SHP77 (cell line): ENCODE measurements around the gene TAS2R46.
"Not testable (repeated sequence)": the region's sequence is repeated elsewhere in the genome, so short reads cannot be mapped to it uniquely, and the experiment has no call there.

Experiments used
- DNase-seq, 2 experiments: peaks; one replicate each; lab custom pipeline; 2025; lab: John Stamatoyannopoulos, UW

TAS2R46 gene

GRCh38 chr12:11062194-11062593 lies at the start of gene TAS2R46:
Gene TAS2R46 (minus strand): TSS chr12:11062294. CDS start chr12:11062294, 0 bp downstream.
- DNase-seq, result not testable (repeated sequence)

GRCh38 chr12:11111213-11111612 lies 49.1 kb upstream of the TAS2R46 start:
- DNase-seq, result not testable (repeated sequence)

DNA sequence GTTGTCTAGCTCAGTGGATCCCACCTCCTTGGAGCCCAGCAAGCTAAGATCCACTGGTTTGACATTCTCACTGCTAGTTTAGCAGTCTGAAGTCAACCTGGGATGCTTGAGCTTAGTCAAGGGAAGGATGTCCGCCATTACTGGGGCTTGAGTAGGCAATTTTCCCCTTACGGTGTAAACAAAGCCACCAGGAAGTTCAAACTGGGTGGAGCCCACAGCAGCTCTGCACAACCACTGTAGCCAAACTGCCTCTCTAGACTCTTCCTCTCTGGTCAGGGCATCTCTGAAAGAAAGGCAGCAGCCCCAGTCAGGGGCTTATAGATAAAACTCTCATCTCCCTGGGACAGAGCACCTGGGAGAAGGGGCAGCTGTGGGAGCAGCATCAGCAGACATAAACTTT lies 46.8 kb upstream of the TAS2R46 start:
- DNase-seq, result no peak

GRCh38 chr12:11107719-11108118 lies 45.6 kb upstream of the TAS2R46 start:
- DNase-seq, result no peak

DNA sequence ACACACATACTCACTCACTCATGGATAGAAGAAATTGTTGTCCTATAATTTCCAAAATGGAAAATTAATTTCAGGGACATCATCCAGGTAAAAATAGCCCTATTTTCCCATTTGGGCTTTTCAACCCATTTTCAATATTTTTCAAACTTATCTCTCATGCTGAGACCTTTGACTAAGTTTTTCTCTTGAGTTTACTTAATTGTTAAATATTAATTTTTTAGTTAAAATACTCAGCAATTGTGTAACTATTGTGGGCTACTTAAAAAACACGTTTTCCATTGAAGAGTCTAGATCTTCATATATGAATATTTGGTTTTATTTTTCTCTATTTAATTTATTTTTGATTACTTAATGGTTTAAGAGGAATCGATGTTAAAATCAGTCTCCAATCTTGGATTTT lies 44.2 kb upstream of the TAS2R46 start:
- no peak for DNase-seq

GRCh38 chr12:11105546-11105945 lies 43.5 kb upstream of the TAS2R46 start:
- no peak for DNase-seq

GRCh38 chr12:11094910-11095309 lies 32.8 kb upstream of the TAS2R46 start:
- DNase-seq, result not testable (repeated sequence)

- DNase-seq, result no peak
Measured at GRCh38 chr12:11092128-11092527, 30.0 kb upstream of the TAS2R46 start, which contains the start of gene TAS2R43. Gene TAS2R43 (minus strand): TSS chr12:11092313. CDS start chr12:11092229, 84 bp downstream.

DNA sequence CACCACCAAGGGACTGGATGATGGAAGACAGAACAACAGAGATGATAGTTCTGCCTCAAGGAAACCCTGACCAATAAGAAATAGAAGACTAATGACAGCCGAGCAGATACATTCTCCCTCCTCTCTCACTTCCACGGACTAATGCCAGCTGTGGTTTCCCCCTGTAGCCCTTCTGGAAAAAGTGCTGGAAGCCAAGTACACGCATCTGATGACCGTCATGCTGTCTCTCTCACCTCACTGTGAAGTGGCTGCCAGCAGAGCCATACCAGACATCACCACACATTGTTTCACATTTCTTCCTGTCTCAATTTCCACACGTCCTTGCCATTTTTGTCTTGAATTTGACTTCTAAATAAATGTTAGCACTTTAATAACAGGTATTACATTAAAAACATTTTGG lies 27.2 kb upstream of the TAS2R46 start:
- no peak for DNase-seq

GRCh38 chr12:11085419-11085818 lies 23.3 kb upstream of the TAS2R46 start:
- DNase-seq, result no peak

DNA sequence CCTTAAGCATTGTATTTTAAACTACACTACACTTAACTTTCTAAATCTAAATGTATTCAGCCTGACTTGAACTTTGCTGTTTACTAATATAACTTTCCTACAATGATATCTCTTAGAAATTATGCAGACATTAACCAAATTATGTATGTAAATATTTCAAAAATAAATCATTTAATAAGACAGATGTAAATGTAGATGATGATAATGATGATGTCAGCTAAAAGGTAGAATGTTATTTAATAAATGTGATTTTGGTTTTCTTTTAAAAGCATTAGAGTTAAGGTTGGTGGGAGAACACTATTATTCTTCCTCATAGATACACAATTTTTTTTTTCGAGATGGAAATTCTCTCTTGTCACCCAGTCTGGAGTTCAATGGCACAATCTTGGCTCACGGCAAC lies 19.9 kb upstream of the TAS2R46 start:
- no peak for DNase-seq

DNA sequence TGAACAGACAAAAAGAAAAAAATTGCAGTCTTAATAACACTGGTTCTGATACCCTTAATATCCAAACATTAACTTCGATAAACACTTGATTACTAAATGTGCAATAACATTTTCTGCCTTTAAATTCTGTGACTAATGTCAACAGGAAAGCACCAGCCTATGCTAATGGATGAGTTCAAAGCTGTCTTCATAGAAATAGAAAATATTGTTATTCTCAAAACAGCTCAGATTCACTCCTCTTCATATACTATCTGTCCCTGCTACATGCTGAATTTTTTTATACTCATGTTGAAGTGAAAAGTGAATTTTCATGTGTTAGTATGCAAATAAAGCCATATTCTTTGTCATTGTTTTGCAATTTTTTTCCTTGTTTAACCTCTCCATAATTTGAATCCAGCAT lies 16.2 kb upstream of the TAS2R46 start:
- no peak for DNase-seq

DNA sequence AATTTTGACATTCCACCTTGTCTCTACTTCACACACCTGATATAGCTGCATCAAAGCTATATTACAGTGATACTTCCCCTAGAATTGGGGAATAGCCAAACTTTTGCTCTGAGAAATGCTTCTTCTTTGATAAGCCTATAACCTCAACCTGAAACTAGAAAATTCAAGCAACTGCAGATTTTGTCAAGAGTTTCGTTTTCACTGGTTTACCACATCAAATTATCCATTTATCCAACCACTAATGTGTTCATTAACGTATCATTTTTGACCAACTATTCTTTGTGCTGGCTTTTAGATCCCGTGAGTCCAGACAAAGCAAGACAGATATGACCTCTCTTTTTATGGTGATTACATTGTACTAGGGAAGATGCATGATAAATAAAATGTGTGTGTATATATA lies 13.5 kb upstream of the TAS2R46 start:
- DNase-seq, result no peak

DNA sequence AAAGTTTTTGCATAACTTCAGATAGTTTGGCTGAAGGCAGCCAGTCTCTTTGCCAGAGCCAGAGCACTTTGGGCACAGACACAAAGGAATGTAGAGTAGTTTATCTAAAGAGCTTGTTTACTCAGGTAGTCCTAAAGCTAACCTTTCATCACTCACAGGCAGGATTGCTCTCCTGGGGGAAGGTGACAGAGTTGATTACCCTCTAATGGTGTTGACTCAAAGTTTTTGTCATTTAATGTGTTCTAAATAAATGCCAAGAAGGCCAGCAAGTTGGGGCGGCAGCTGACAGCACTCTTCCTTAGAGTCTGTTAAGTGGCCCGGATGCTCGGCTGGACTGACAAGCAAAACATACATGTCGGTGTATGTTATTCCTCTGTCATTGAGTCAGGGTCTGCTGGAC lies 9.3 kb upstream of the TAS2R46 start:
- DNase-seq, result no peak

GRCh38 chr12:11070999-11071398 lies 8.9 kb upstream of the TAS2R46 start:
- no peak for DNase-seq

GRCh38 chr12:11069854-11070365 lies 7.8 kb upstream of the TAS2R46 start:
- DNase-seq, result no peak

- no peak for DNase-seq
Measured at GRCh38 chr12:11067514-11067913, 5.4 kb upstream of the TAS2R46 start.

GRCh38 chr12:11059784-11060183 lies 2.3 kb downstream of the TAS2R46 start:
- DNase-seq, result no peak

DNA sequence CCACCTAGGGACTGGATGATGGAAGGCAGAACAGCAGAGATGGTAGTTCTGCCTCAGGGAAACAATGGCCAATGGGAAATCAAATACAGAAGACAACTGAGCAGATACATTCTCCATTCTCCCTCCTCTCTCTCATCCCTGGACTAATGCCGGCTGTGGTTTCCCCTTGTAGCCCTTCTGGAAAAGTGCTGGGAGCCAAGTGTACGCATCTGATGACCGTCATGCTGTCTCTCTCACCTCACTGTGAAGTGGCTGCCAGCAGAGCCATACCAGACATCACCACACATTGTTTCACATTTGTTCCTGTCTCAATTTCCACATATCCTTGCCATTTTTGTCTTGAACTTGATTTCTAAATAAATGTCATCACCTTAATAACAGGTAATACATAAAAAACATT lies 3.1 kb downstream of the TAS2R46 start:
- DNase-seq, result no peak

GRCh38 chr12:11055306-11055705 lies 6.8 kb downstream of the TAS2R46 start:
- no peak for DNase-seq

DNA sequence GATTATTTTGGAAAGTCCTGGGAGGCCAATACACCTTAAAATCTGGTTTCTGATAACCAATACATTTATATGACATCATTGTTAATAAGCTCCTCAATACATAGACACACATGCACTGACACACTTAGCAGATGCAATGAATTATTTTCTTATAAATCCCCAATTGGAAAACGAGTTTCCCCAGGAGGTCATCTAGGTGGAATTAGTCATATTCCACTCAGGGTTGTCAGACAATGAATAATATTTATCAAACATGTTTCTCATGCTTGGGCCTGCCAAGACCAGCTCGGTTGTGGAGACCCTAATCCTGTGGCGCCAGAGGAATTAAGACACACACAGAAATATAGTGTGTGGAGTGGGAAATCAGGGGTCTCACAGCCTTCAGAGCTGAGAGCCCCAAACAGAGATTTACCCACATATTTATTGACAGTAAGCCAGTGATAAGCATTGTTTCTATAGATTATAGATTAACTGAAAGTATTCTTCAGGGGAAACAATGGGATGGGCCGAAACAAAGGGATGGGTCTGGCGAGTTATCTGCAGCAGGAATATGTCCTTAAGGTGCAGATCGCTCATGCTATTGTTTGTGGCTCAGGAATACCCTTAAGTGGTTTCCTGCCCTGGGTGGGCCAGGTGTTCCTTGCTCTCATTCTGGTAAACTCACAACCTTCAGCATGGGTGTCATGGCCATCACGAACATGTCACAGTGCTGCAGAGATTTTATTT lies 12.1 kb downstream of the TAS2R46 start:
- DNase-seq, result not testable (repeated sequence)

DNA sequence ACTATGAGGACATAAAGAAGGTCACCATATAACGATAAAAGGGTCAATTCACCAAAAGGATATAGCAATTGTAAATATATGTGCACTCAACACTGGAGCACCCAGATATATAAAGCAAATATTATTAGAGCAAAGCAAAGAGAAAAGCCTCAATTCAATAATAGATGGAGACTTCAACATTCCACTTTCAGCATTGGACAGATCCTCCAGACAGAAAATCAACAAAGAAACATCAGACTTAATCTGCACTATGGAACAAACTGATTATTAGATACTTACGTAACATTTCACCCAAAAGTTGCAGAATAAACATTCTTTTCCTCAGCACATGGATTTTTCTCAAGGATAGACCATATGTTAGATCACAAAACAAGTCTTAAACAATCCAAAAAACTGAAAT lies 20.7 kb downstream of the TAS2R46 start:
- not testable (repeated sequence) for DNase-seq

DNA sequence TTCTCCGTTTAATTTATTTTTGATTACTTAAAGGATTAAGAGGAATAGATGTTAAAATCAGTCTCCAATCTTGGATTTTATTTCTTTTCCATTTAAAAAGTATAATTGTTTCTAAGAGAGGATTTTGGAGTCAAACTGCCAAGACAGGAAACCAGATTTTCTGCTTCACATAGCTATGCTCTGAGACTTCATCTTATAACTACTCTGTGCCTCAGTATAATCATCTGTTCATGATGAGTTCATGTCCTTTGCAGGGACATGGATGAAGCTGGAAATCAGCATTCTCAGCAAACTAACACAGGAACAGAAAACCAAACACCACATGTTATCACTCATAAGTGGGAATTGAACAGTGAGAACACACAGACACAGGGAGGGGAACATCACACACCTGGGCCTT lies 21.9 kb downstream of the TAS2R46 start:
- no peak for DNase-seq

- DNase-seq, result no peak
Measured at GRCh38 chr12:11039171-11039570, 22.9 kb downstream of the TAS2R46 start.
